GM12865 (cell line): ENCODE data around the gene PFKFB4.
A peak's percentile ranks its signal among the peaks of the same experiment; 100 is the strongest.
"Not testable (repeated sequence)": the region's sequence is repeated elsewhere in the genome, so short reads cannot be mapped to it uniquely, and the experiment has no call there.

Experiments used
- DNase-seq: peaks from one replicate; pipeline ENCODE4 v3.0.0; 2010; ENCODE audit warnings: low read depth
- H3K4me3 ChIP-seq: 2 replicates; pipeline ENCODE4 v1.5.1; 2011; ENCODE audit warnings: mild to moderate bottlenecking, low read depth, low read length, control low read depth
- CTCF ChIP-seq: IDR thresholded peaks from 2 replicates; pipeline ENCODE4 v1.5.1; 2011; ENCODE audit warnings: low read length, control low read depth, low read depth, inconsistent platforms; ENCODE audit not compliant: insufficient read depth; ENCODE audit errors: missing control alignments

The PFKFB4 gene

DNA sequence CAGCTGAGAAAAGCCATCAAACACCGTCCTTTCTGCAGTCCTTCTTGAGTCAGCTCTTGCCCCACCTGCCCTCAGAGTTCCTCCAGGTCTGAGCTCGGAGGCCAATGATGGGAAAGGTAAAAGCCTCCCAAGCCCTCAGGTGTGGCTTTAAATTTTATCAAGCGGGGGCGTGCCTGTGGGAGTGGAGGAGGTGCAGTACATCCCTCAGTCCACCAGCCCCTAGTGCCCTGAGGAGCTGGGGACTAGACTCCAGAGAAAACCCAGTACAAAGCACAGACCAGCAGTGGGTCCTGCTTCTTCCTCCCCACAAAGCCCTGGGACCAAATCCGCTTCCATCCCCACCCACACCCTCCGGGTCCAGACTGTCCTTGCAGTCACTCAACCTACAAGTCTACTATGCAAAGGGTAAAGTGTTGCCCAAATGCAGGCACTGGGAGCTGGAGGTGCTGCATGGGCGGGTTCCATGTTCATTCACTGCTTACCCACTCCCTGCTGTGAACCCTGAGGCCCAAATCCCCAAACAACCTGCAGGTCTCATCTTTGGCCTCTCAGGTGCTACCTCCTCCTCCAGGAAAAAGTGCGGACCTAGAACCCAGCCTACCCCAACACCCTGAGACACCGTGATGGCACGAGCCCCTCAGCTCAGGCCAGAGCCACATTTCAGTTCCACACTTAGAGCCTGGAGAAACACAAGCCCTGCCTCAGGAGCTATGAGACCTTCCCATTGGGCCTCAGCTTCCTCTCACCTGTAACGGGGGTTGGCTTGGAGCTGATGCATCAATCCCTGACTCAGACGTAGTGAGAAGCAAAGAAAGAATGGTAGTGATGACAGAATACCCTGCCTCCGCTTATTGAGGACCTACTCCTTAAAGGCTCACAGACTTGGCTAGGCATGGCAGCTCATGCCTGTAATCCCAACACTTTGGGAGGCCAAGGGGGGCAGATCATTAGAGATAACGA, 2.4 kb downstream of the PFKFB4 start:
- TF ChIP-seq CTCF, result no peak
- DNase-seq, result no peak
- peak overlapping the region; percentile 89 for H3K4me3 ChIP-seq

- no peak overlapping the region for H3K4me3 ChIP-seq
- no peak for TF ChIP-seq CTCF
- DNase-seq, result no peak
Observed at GRCh38 chr3:48553361-48553760, 3.2 kb downstream of the PFKFB4 start.

DNA sequence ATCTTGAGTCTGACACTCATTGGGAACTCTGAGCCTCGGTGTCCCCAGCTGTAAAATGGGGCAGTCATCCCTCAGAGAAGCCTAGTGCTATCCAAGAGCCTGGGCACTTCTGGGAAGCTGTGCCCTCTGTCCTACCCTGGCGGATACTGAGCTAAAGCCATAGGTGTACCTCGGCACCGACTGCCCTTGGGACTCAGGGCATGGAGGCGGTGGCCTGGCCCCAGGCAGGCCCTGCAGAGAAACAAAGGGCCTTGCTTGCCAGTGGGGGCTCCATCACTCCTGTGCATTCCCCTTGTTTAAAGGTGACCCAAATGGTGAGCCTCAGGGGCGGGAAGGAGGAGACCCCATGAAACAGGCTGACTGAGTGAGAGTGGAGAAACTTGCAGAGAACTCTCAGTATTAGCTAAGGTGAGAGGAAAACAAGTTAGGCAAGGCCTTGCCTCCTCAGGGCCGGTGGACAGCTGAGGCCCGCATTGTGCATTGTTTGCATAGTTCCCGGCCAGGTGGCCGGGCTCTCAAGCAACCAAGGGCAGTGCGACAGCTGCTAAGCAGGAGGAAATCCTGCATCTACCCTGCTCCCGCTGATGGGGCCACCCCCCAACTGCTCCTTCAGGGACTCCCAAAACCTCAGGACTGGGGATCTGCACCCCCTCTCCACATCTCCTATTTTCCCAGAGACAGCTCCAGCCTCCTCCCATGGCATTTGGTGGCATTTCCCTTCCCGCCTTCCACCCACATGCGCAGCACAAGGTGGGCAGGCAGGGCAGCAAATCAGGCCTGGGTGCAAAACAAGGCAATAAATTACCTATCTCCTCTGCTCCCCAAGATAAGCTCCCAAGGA, 4.3 kb downstream of the PFKFB4 start:
- TF ChIP-seq CTCF, result no peak
- no peak overlapping the region for H3K4me3 ChIP-seq
- no peak for DNase-seq

GRCh38 chr3:48551651-48552050, 5.0 kb downstream of the PFKFB4 start:
- H3K4me3 ChIP-seq, DNase-seq: not testable (repeated sequence)

GRCh38 chr3:48548729-48549705, 7.6 kb downstream of the PFKFB4 start:
- peak; percentile 94 for TF ChIP-seq CTCF
- peak; percentile 84 for DNase-seq
- no peak overlapping the region for H3K4me3 ChIP-seq

DNA sequence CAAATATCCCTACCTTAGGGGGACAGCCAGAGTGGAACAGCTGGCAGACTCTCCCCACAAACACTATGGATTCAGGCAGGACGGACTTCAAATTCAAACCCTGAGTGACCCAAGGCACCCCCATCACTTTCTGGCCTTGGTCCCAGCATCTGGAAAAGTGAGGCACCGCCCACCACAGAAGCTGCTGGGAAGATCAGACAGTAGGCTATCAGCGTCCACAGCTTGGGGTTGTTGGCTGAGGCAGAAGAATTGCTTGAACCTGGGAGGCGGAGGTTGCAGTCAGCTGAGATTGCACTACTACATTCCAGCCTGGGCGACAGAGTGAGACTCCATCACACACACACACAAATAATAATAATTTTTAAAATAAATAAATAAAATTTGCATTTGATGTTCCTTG, 8.5 kb downstream of the PFKFB4 start:
- no peak overlapping the region for H3K4me3 ChIP-seq
- DNase-seq, result no peak
- TF ChIP-seq CTCF, result no peak
